ENCODE measurements around the gene EPN1. TPM values are rescaled to one million over a fixed set of nuclear protein-coding genes. Genes with fewer than 3 reads are reported as not detected.

The EPN1 gene
- total and polyA plus RNA-seq, 9 of the 15 experiments (the other 6 are each of a cell fraction or from before 2014, with no cell fraction given): 0.08 to 138 (median 12.7) TPM

GRCh38 chr19:55626350-55626749 is 48.7 kb upstream of the EPN1 start:
- Histone ChIP-seq H3K4me2 (ENCODE audit: insufficient read depth, low read length) (no peak overlapping the region), H3K9me1 (ENCODE audit: control insufficient read depth, insufficient read depth, low read length) (no peaks in the 10 kb centered on the region), H3K27ac (ENCODE audit: extremely low read depth, low read depth, low read length) (no peak overlapping the region), H4K20me1 (replicated peaks; ENCODE audit: control insufficient read depth, insufficient read depth, low read length) (no peaks in the 10 kb centered on the region; the same call in 1 of the 2 replicates), H3K9me3 (replicated peaks; ENCODE audit: control insufficient read depth, insufficient read depth, low read depth, low read length) (no peaks in the 10 kb centered on the region), H3K36me3 (ENCODE audit: control insufficient read depth, insufficient read depth, low read length) (no peaks in the 10 kb centered on the region; the same call in 2 of the 3 replicates), H3K4me1 (replicated peaks in 1 of 2; ENCODE audit: control insufficient read depth in 2 of 2, insufficient read depth in 2 of 2, low read length in 2 of 2) (peaks cover 9 to 11% of the 10 kb centered on the region in 2 experiments; a peak in 4 of 5 replicates), H3K79me2 (ENCODE audit: control insufficient read depth, insufficient read depth, low read length) (peaks cover 7% of the 10 kb centered on the region; the same call in 2 of the 3 replicates), H3K4me3 (no peak overlapping the region), H3K27me3 (ENCODE audit: control insufficient read depth in 2 of 2, insufficient read depth in 2 of 2, low read length in 2 of 2) (no peaks in the 10 kb centered on the region), H2AFZ (ENCODE audit: low read depth, low read length) (no peak overlapping the region), H3K9ac (ENCODE audit: insufficient read depth in 1 of 2, low read depth in 2 of 2, low read length in 2 of 2) (no peak overlapping the region; a peak in 1 of 4 replicates)
- ATAC-seq (no peak), FAIRE-seq (peak; percentile 59), DNase-seq (ENCODE audit: extremely low read depth in 1 of 4, low spot score in 3 of 4) (no peak)
- in situ Hi-C loops (cut with MboI): loop anchor here (5.0 to 25.0 kb wide), 4 partner anchors 109 to 686 kb away; partner anchors contain the start of genes BRSK1, HSPBP1, TNNT1 and ZSCAN5A
- ChIA-PET CTCF (ENCODE audit: low intra/inter-chr PET ratio) (interaction anchor here (0.6 kb wide), 1 partner anchor 682 kb away, joined by 3 read pairs; no protein-coding TSS in a partner anchor), POLR2A (interaction anchor here (0.8 to 3.8 kb wide), 3 partner anchors 10 to 122 kb away, joined by 3 to 18 read pairs (median 4); no protein-coding TSS in a partner anchor)
- 38% methylated on average over 11 of the region's 11 CpGs for WGBS (ENCODE audit: insufficient coverage, low coverage, missing lambda C conversion rate)
- no TSS peak for BruUV-seq (replicated peaks)
- intact Hi-C loops (cut with micrococcal nuclease): no loop called here
- TF ChIP-seq HNRNPLL (IDR thresholded peaks at IDR 0.05; ENCODE audit: low read depth, low read length, poor library complexity, severe bottlenecking) (no peak), TCF3 (CRISPR knock-in tag; IDR thresholded peaks at IDR 0.05) (0 out of 2 replicates have a peak, but pooled peaks have one; percentile 16)

DNA sequence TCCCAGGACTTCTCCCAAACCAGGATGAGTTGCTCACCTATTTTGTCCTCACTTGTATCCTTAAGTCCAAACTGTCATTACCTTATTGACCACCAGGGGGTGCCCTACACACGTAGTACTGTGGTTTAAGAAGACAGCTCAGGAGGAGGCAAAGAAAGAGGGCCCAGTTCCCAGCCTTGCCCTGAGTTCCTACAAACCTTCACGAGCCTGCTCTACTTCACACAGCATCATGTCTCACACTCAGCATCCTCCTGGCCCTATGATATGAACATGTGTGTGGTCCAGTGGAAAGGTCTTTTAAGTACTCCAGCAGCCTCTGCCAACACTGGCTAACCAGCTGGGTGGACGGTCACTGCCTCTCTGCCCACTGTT is 42.6 kb upstream of the EPN1 start:
- ChIA-PET CTCF (ENCODE audit: low intra/inter-chr PET ratio) (interaction anchor here (0.5 to 3.3 kb wide), 9 partner anchors 21 to 539 kb away, joined by 3 to 73 read pairs (median 5); partner anchors contain the start of genes U2AF2 and ZNF865), POLR2A (interaction anchor here (0.5 to 2.0 kb wide), 5 partner anchors 8 to 683 kb away, joined by 3 to 12 read pairs (median 3); partner anchors contain the start of genes ZNF784 and ZNF865)
- H3K79me2 ChIP-seq (ENCODE audit: control insufficient read depth, insufficient read depth, low read length): peaks cover 23% of the 10 kb centered on the region
- no peaks in the 10 kb centered on the region for H4K20me1 ChIP-seq (replicated peaks; ENCODE audit: control insufficient read depth, insufficient read depth, low read length)
- DNase-seq (ENCODE audit: extremely low read depth in 1 of 4, low spot score in 3 of 4) (peak; percentile 54 to 95 (median 60)), ATAC-seq (peak; percentile 82), FAIRE-seq (peak; percentile 91)
- 0 out of 2 replicates have a peak, but pooled peaks cover 2% of the 10 kb centered on the region for H3K9me3 ChIP-seq (replicated peaks; ENCODE audit: control insufficient read depth, insufficient read depth, low read depth, low read length)
- peaks cover 13 to 22% of the 10 kb centered on the region in 2 experiments for H3K4me1 ChIP-seq (replicated peaks in 1 of 2; ENCODE audit: control insufficient read depth in 2 of 2, insufficient read depth in 2 of 2, low read length in 2 of 2)
- H3K4me3 ChIP-seq: no peak overlapping the region
- intact Hi-C loops (cut with micrococcal nuclease) (loop anchor here (1.0 to 10.0 kb wide), 2 partner anchors 177 to 488 kb away; partner anchors contain the start of gene TNNT1), in situ Hi-C loops (cut with MboI) (loop anchor here (10.0 to 25.0 kb wide), 3 partner anchors 495 to 758 kb away; partner anchors contain the start of genes FCAR, TNNT1 and ZSCAN5A)
- H3K9ac ChIP-seq (ENCODE audit: insufficient read depth in 1 of 2, low read depth in 2 of 2, low read length in 2 of 2): no peak overlapping the region
- peak overlapping the region; percentile 21; the same call in 1 of the 2 replicates for H3K4me2 ChIP-seq (ENCODE audit: insufficient read depth, low read length)
- H3K27me3 ChIP-seq (ENCODE audit: control insufficient read depth in 2 of 2, insufficient read depth in 2 of 2, low read length in 2 of 2): no peaks in the 10 kb centered on the region
- H3K9me1 ChIP-seq (ENCODE audit: control insufficient read depth, insufficient read depth, low read length): no peaks in the 10 kb centered on the region
- BruUV-seq (replicated peaks): no TSS peak
- H2AFZ ChIP-seq (ENCODE audit: low read depth, low read length): peak overlapping the region; percentile 86
- H3K36me3 ChIP-seq (ENCODE audit: control insufficient read depth, insufficient read depth, low read length): no peaks in the 10 kb centered on the region
- H3K27ac ChIP-seq (ENCODE audit: extremely low read depth, low read depth, low read length): no peak overlapping the region
- WGBS (ENCODE audit: insufficient coverage, low coverage, missing lambda C conversion rate): 31% methylated on average over 3 of the region's 3 CpGs
- peak; percentile 54; the same call in 1 of the 2 replicates for TF ChIP-seq STAG1 (CRISPR knock-in tag; IDR thresholded peaks at IDR 0.05; ENCODE audit: borderline replicate concordance)
- no peak for TF ChIP-seq ZNF224 (CRISPR knock-in tag; IDR thresholded peaks at IDR 0.05)
- peak; percentile 79 to 87 for TF ChIP-seq RAD21 (CRISPR knock-in tag; conservative IDR thresholded peaks at IDR 0.05 in 1 of 2, IDR thresholded peaks at IDR 0.05 in 1 of 2)
- TF ChIP-seq, protein P1, sequence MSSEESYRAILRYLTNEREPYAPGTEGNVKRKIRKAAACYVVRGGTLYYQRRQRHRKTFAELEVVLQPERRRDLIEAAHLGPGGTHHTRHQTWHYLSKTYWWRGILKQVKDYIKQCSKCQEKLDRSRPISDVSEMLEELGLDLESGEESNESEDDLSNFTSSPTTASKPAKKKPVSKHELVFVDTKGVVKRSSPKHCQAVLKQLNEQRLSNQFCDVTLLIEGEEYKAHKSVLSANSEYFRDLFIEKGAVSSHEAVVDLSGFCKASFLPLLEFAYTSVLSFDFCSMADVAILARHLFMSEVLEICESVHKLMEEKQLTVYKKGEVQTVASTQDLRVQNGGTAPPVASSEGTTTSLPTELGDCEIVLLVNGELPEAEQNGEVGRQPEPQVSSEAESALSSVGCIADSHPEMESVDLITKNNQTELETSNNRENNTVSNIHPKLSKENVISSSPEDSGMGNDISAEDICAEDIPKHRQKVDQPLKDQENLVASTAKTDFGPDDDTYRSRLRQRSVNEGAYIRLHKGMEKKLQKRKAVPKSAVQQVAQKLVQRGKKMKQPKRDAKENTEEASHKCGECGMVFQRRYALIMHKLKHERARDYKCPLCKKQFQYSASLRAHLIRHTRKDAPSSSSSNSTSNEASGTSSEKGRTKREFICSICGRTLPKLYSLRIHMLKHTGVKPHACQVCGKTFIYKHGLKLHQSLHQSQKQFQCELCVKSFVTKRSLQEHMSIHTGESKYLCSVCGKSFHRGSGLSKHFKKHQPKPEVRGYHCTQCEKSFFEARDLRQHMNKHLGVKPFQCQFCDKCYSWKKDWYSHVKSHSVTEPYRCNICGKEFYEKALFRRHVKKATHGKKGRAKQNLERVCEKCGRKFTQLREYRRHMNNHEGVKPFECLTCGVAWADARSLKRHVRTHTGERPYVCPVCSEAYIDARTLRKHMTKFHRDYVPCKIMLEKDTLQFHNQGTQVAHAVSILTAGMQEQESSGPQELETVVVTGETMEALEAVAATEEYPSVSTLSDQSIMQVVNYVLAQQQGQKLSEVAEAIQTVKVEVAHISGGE (CRISPR knock-in tag; IDR thresholded peaks at IDR 0.05): peak in 1 of 3 experiments; percentile 57; a peak in 1 of 6 replicates
- TF ChIP-seq DNMT1 (IDR thresholded peaks at IDR 0.05): no peak
- 0 out of 2 replicates have a peak, but pooled peaks have one; percentile 32 for TF ChIP-seq KLF16 (IDR thresholded peaks at IDR 0.05)
- no peak for TF ChIP-seq IRF1 (CRISPR knock-in tag; IDR thresholded peaks at IDR 0.05; ENCODE audit: borderline replicate concordance)
